ENCODE measurements around the gene WAS.
A peak's percentile ranks its signal among the peaks of the same experiment; 100 is the strongest.

Gene WAS

GRCh38 chrX:48728653-48729052 lies 45.1 kb downstream of the WAS start:
- H3K4me2 ChIP-seq (ENCODE audit: low read depth, low read length, poor library complexity, severe bottlenecking) = no peak overlapping the region

GRCh38 chrX:48736303-48736702 lies 52.7 kb downstream of the WAS start:
- H3K4me3 ChIP-seq (ENCODE audit: low read length, poor library complexity, severe bottlenecking) = peak overlapping the region; percentile 77
- peaks cover 6% of the 10 kb centered on the region; the same call in 1 of the 2 replicates for H3K79me2 ChIP-seq (ENCODE audit: insufficient read depth, low read length)
- peak overlapping the region; percentile 85 for H3K4me2 ChIP-seq (ENCODE audit: low read depth, low read length, poor library complexity, severe bottlenecking)
- no peak for TF ChIP-seq EZH2phosphoT487 (IDR thresholded peaks at IDR 0.05; ENCODE audit: borderline replicate concordance)
- TF ChIP-seq, protein P1, sequence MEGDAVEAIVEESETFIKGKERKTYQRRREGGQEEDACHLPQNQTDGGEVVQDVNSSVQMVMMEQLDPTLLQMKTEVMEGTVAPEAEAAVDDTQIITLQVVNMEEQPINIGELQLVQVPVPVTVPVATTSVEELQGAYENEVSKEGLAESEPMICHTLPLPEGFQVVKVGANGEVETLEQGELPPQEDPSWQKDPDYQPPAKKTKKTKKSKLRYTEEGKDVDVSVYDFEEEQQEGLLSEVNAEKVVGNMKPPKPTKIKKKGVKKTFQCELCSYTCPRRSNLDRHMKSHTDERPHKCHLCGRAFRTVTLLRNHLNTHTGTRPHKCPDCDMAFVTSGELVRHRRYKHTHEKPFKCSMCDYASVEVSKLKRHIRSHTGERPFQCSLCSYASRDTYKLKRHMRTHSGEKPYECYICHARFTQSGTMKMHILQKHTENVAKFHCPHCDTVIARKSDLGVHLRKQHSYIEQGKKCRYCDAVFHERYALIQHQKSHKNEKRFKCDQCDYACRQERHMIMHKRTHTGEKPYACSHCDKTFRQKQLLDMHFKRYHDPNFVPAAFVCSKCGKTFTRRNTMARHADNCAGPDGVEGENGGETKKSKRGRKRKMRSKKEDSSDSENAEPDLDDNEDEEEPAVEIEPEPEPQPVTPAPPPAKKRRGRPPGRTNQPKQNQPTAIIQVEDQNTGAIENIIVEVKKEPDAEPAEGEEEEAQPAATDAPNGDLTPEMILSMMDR (conservative IDR thresholded peaks at IDR 0.05; ENCODE audit: low read length) = no peak
- no peaks in the 10 kb centered on the region for H3K9me2 ChIP-seq (replicated peaks; ENCODE audit: low read depth, low read length)
- no peaks in the 10 kb centered on the region for H3F3A ChIP-seq (ENCODE audit: low read depth)
- peaks cover 6% of the 10 kb centered on the region for H3K4me1 ChIP-seq (ENCODE audit: insufficient read depth, low read length, poor library complexity, severe bottlenecking)
- H4K20me1 ChIP-seq (ENCODE audit: insufficient read depth, low read length, poor library complexity, severe bottlenecking) = no peaks in the 10 kb centered on the region
- no peaks in the 10 kb centered on the region for H3K9me3 ChIP-seq (ENCODE audit: insufficient read depth, low read depth, low read length)
- H3K27me3 ChIP-seq (ENCODE audit: insufficient read depth, low read length, poor library complexity, severe bottlenecking) = no peaks in the 10 kb centered on the region
- H3K36me3 ChIP-seq (ENCODE audit: insufficient read depth, low read length) = no peaks in the 10 kb centered on the region
- peak overlapping the region; percentile 74 for H3K9ac ChIP-seq (ENCODE audit: low read depth, low read length, poor library complexity, severe bottlenecking)
- H2AFZ ChIP-seq (ENCODE audit: low read length) = peak overlapping the region; percentile 74

More at GRCh38 chrX:48728653-48729052, 45.1 kb downstream of the WAS start:
- H3F3A ChIP-seq (ENCODE audit: low read depth) = no peaks in the 10 kb centered on the region
- no peaks in the 10 kb centered on the region for H3K27me3 ChIP-seq (ENCODE audit: insufficient read depth, low read length, poor library complexity, severe bottlenecking)
- no peaks in the 10 kb centered on the region for H3K36me3 ChIP-seq (ENCODE audit: insufficient read depth, low read length)
- H3K9me2 ChIP-seq (replicated peaks; ENCODE audit: low read depth, low read length) = no peaks in the 10 kb centered on the region
- H3K9me3 ChIP-seq (ENCODE audit: insufficient read depth, low read depth, low read length) = no peaks in the 10 kb centered on the region
- H2AFZ ChIP-seq (ENCODE audit: low read length) = no peak overlapping the region
- no peak for TF ChIP-seq EZH2phosphoT487 (IDR thresholded peaks at IDR 0.05; ENCODE audit: borderline replicate concordance)
- TF ChIP-seq, protein P1 (conservative IDR thresholded peaks at IDR 0.05; ENCODE audit: low read length) = no peak
- no peak overlapping the region for H3K4me3 ChIP-seq (ENCODE audit: low read length, poor library complexity, severe bottlenecking)
- no peaks in the 10 kb centered on the region for H3K4me1 ChIP-seq (ENCODE audit: insufficient read depth, low read length, poor library complexity, severe bottlenecking)
- no peaks in the 10 kb centered on the region for H3K79me2 ChIP-seq (ENCODE audit: insufficient read depth, low read length)
- no peak overlapping the region for H3K9ac ChIP-seq (ENCODE audit: low read depth, low read length, poor library complexity, severe bottlenecking)
- no peaks in the 10 kb centered on the region for H4K20me1 ChIP-seq (ENCODE audit: insufficient read depth, low read length, poor library complexity, severe bottlenecking)

- Histone ChIP-seq H3F3A (ENCODE audit: low read depth) (no peaks in the 10 kb centered on the region), H3K36me3 (ENCODE audit: insufficient read depth, low read length) (no peaks in the 10 kb centered on the region), H3K4me3 (ENCODE audit: low read length, poor library complexity, severe bottlenecking) (peak overlapping the region; percentile 77), H3K9me2 (replicated peaks; ENCODE audit: low read depth, low read length) (no peaks in the 10 kb centered on the region), H3K4me2 (ENCODE audit: low read depth, low read length, poor library complexity, severe bottlenecking) (peak overlapping the region; percentile 85), H3K9ac (ENCODE audit: low read depth, low read length, poor library complexity, severe bottlenecking) (peak overlapping the region; percentile 74), H3K27me3 (ENCODE audit: insufficient read depth, low read length, poor library complexity, severe bottlenecking) (no peaks in the 10 kb centered on the region), H3K4me1 (ENCODE audit: insufficient read depth, low read length, poor library complexity, severe bottlenecking) (peaks cover 6% of the 10 kb centered on the region), H3K9me3 (ENCODE audit: insufficient read depth, low read depth, low read length) (no peaks in the 10 kb centered on the region), H2AFZ (ENCODE audit: low read length) (peak overlapping the region; percentile 74), H4K20me1 (ENCODE audit: insufficient read depth, low read length, poor library complexity, severe bottlenecking) (no peaks in the 10 kb centered on the region), H3K79me2 (ENCODE audit: insufficient read depth, low read length) (peaks cover 6% of the 10 kb centered on the region; the same call in 1 of the 2 replicates)
- no peak for TF ChIP-seq EZH2phosphoT487 (IDR thresholded peaks at IDR 0.05; ENCODE audit: borderline replicate concordance)
- TF ChIP-seq, protein P1 (conservative IDR thresholded peaks at IDR 0.05; ENCODE audit: low read length) = no peak
Measured at GRCh38 chrX:48736878-48737212, 53.2 kb downstream of the WAS start.
